Activated CD8-positive, alpha-beta memory T cell treated with anti-CD3 and anti-CD28 coated beads, Interleukin-2, amount 10 ng/mL, durations not matched to agents 7 days and 5 days (primary cell): ENCODE results near the gene NT5M. TPM values are rescaled to one million over a fixed set of nuclear protein-coding genes. Genes with fewer than 3 reads are reported as not detected.
"Not testable (repeated sequence)": the region's sequence is repeated elsewhere in the genome, so short reads cannot be mapped to it uniquely, and the experiment has no call there.

Experiments
- ATAC-seq: fragments of 150-1000 bp; cut with Tn5 transposase; one replicate; pipeline ENCODE4 v1.10.0; 2021; ENCODE audit warnings: moderate library complexity
- CTCF ChIA-PET: fragments of 350-600 bp; sonication (Branson Sonifier 250); formaldehyde crosslinking; loops from one replicate; lab custom pipeline; 2021; ENCODE audit warnings: antibody characterized with exemption; lab: Charles Lee
- DNase-seq: peaks from one replicate; pipeline ENCODE4 v3.0.0-alpha.2; 2020
- H3K27ac Mint-ChIP-seq: one replicate; pipeline ENCODE4 v1.8.0; 2021; ENCODE audit warnings: mild to moderate bottlenecking, mixed read lengths
- H3K27me3 Mint-ChIP-seq: one replicate; pipeline ENCODE4 v1.8.0; 2021; ENCODE audit warnings: mixed read lengths
- H3K36me3 Mint-ChIP-seq: one replicate; pipeline ENCODE4 v1.8.0; 2021; ENCODE audit warnings: mild to moderate bottlenecking, mixed read lengths
- H3K4me1 Mint-ChIP-seq: one replicate; pipeline ENCODE4 v1.8.0; 2021; ENCODE audit warnings: mixed read lengths
- H3K4me3 Mint-ChIP-seq: one replicate; pipeline ENCODE4 v1.8.0; 2021; ENCODE audit warnings: mild to moderate bottlenecking, moderate library complexity, mixed read lengths
- H3K9me3 Mint-ChIP-seq: one replicate; pipeline ENCODE4 v1.8.0; 2022; ENCODE audit warnings: low read depth, mixed read lengths
- total RNA-seq, 2 experiments: library from RNA; stranded (reverse); gene quantifications; one replicate each; pipeline ENCODE4 v1.2.3, GENCODE V29; 2021

The NT5M gene
- total RNA-seq, 2 experiments from 2014 or later, result 6.3 to 12.5 TPM

DNA sequence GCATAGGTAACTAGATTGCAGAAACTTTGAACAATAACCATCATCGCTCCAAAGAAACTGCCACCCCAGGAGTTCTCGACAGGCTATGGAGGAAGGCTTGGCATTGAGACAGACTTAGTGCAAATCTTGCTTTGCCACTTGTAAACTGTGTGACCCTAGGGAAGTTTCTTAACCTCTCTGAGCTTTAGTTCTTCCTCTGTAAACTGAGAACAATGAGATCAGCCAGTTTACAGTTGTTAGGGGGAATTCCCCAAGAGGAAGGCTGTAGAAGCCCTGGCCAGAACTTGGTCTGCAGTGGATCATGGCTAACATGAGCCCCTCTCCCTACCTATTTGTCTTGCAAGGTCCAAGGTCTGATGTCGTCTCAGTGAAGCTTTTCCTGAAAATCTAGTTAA lies 78.9 kb downstream of the NT5M start:
- H3K27me3 Mint-ChIP-seq, result peaks cover 19% of the 10 kb centered on the region
- H3K4me3 Mint-ChIP-seq, result no peak overlapping the region
- H3K4me1 Mint-ChIP-seq, result peaks cover 6% of the 10 kb centered on the region
- no peak overlapping the region for H3K27ac Mint-ChIP-seq
- H3K9me3 Mint-ChIP-seq, result no peaks in the 10 kb centered on the region
- DNase-seq (no peak), ATAC-seq (no peak)
- CTCF ChIA-PET, result interaction anchor here (1.0 to 1.4 kb wide), 3 partner anchors 9 to 115 kb away, joined by 3 read pairs; no protein-coding TSS in a partner anchor
- H3K36me3 Mint-ChIP-seq, result no peaks in the 10 kb centered on the region

DNA sequence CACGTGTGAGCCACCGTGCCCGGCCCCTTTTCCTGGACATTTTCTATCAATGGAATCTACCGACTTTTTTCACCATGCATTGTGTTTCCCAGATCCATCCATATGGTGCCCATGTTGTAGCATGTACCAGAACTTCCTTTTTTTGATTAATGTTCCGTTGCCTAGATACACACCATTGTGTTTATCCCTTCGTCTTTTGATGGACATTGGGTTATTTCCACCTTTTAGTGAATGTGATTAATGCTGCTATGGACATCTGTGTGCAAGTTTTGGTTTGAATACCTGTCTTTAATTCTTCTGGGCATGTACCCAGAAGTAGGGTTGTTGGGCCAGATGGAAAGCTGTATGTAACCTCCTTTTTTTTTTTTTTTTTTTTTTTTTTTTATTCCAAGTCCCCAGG lies 79.8 kb downstream of the NT5M start:
- ATAC-seq (no peak), DNase-seq (no peak)
- H3K27me3 Mint-ChIP-seq, result peaks cover 23% of the 10 kb centered on the region
- CTCF ChIA-PET, result interaction anchor here (1.1 to 1.4 kb wide), 2 partner anchors 9 to 67 kb away, joined by 3 read pairs; no protein-coding TSS in a partner anchor
- H3K4me1 Mint-ChIP-seq, result peaks cover 14% of the 10 kb centered on the region
- no peaks in the 10 kb centered on the region for H3K9me3 Mint-ChIP-seq
- H3K36me3 Mint-ChIP-seq, result no peaks in the 10 kb centered on the region
- H3K27ac Mint-ChIP-seq, result no peak overlapping the region
- H3K4me3 Mint-ChIP-seq, result no peak overlapping the region

DNA sequence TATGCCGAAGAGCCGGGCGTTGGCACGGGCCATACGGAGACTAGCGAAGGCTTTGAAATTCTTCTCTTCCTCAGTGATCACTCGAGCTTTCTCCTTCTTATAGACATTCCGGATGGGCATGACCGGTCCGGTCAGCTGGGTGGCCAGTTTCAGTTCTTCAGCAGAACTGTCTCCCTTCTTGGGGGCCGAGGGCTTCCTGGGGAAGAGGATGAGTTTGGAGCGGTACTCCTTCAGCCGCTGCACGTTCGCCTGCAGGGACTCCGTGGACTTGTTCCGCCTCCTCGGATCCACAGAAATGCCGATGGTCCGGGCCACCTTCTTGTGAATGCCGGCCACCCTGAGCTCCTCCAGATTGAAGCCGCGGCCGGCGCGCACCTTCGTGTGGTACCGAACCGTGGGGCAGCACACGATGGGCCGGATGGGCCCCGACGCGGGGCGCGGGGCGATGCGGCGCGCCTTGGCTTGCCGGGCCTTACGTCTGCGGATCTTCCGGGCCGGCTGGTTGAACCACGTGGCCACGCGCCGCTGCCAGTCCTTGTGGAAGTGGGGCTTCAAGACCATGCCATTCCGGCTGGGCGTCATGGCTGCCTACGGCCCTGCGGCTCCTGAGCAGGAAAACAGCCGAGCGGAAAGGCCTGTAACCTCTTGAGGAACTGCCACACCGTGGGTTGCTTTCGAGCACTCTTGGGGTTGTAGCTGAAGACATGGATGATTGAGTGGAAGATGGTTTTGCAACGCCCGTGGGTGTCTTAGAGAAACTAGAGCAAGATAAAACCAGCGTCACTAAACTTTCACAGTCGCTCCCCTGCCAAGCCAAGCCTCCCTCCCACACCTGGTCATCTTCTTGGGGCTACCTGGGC lies 80.5 kb downstream of the NT5M start:
- CTCF ChIA-PET, H3K4me3 Mint-ChIP-seq, ATAC-seq, H3K9me3 Mint-ChIP-seq, H3K27ac Mint-ChIP-seq, DNase-seq, H3K36me3 Mint-ChIP-seq: not testable (repeated sequence)
- Mint-ChIP-seq H3K27me3 (peaks cover 23% of the 10 kb centered on the region), H3K4me1 (peaks cover 14% of the 10 kb centered on the region)

DNA sequence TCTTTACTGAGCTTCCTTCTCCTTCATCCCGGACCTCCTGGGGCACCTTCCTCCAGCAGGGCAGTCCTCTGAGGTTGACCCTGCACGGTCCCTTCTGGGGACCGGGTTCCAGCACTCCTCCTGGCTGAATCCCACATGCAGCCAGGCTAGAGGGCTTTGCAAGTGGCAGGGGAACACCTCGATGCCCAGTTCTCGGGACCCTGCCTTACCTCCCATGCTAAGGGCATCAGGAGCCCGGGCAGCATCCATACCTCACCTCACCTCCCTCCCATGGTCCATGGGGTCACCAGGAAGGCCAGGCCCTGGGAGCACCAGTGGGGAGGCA lies 81.1 kb downstream of the NT5M start:
- no peak overlapping the region for H3K4me3 Mint-ChIP-seq
- DNase-seq (no peak), ATAC-seq (no peak)
- no peak overlapping the region for H3K27ac Mint-ChIP-seq
- no peaks in the 10 kb centered on the region for H3K36me3 Mint-ChIP-seq
- CTCF ChIA-PET, result no interaction called here
- H3K9me3 Mint-ChIP-seq, result no peaks in the 10 kb centered on the region
- H3K4me1 Mint-ChIP-seq, result peaks cover 16% of the 10 kb centered on the region
- H3K27me3 Mint-ChIP-seq, result peaks cover 23% of the 10 kb centered on the region

DNA sequence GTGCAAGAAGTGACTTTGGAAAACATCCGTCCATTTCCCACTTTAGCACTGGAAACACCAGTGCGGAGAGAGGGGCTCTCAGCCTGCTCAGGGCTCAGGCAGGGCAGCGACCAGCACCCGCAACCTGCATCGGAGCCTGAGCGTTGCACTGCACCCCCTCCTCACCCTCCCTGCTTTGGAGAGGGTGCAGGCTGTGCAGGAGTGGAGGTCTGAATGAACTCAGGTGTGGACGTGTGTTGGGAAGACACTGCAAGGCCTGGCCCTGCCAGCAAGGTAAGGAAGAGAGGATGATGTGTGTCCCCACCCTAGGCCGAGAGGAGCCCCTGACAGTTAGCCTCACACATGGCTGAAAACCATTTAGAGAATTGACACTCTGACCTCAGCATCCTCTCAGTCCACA lies 81.8 kb downstream of the NT5M start:
- Mint-ChIP-seq H3K4me3 (no peak overlapping the region), H3K27ac (no peak overlapping the region), H3K36me3 (no peaks in the 10 kb centered on the region), H3K9me3 (no peaks in the 10 kb centered on the region), H3K27me3 (peaks cover 26% of the 10 kb centered on the region), H3K4me1 (peaks cover 18% of the 10 kb centered on the region)
- ATAC-seq (no peak), DNase-seq (no peak)
- CTCF ChIA-PET, result no interaction called here

DNA sequence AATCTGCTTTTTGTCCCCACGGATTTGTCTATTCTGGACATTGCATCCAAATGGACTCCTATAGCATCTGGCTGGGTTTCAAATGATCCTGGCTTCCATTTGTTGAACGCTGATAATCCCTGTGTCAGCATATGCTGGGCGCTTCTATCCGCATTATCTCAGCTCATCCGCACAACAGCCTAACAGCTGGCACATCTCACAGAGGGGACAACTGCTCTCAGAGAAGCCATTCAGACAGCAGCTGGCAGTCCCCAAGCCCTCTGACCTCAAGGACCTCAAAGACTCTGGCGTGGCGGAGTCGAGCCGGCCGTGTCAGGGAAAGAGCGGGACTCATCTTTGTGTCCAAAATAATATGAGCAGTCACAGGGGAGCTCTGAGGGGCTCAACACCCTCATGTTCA lies 82.3 kb downstream of the NT5M start:
- Mint-ChIP-seq H3K4me1 (peaks cover 20% of the 10 kb centered on the region), H3K36me3 (no peaks in the 10 kb centered on the region), H3K9me3 (no peaks in the 10 kb centered on the region), H3K27ac (no peak overlapping the region), H3K4me3 (no peak overlapping the region), H3K27me3 (peaks cover 27% of the 10 kb centered on the region)
- CTCF ChIA-PET, result no interaction called here
- ATAC-seq, result no peak
- no peak for DNase-seq

DNA sequence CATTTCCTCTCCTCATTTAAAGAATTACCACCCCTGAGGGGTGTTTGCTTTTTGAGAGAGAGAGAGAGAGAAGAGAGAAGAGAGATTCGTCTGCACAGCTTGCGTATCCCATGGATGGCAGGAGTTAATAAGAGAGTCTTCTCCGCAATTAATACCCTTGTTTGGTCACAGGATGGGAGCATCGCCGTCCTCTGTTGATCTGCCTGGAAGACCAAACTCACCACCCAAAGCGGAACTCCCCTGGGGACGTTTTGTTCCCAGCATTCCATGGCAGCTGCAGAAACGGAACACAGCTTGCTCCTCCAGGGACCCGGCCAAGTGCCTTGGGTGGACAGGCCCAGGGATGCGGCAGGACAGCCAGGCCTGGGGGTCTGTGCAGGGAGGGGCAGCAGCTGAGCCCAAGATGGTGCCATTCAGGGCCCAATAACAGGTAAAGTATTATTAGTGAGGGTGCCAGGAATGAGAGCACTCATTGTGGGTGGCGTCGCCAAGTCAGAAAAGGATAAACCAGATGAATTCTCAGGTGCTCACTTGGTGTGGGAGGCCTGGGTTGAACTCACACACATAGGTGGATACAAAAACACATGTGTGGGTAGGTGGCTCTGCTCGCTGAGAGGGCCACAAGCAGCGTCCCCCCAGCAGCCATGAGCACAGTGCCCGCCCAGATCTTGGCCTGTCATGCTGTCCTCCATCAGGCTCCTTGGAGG lies 83.1 kb downstream of the NT5M start:
- Mint-ChIP-seq H3K27ac (no peak overlapping the region), H3K27me3 (peaks cover 26% of the 10 kb centered on the region), H3K36me3 (no peaks in the 10 kb centered on the region), H3K4me3 (no peak overlapping the region), H3K4me1 (peaks cover 23% of the 10 kb centered on the region), H3K9me3 (no peaks in the 10 kb centered on the region)
- no peak for ATAC-seq
- DNase-seq, result no peak
- CTCF ChIA-PET, result no interaction called here

DNA sequence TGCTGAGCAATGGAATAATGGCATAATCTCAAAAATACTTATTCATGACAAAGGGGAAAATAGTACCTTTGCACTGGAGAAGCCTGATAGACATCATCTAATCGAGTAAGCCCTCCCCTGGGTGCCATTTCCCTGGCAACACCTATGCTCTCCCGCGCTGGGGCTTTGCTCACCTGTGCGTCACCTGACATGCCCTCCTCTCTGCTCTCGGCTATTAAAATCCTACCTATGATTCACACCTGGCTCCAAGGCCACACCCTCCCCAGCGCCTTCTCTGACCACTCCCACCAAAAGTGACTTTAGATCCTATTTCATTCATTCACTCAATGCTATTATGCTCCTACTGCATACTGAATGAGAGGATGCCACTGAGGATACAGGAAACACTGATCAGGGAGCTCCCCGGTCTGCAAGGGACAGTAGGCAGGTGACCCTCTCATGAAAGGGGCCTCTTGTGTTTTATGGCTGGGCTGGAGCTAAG lies 83.9 kb downstream of the NT5M start:
- no peaks in the 10 kb centered on the region for H3K36me3 Mint-ChIP-seq
- H3K27me3 Mint-ChIP-seq, result peaks cover 22% of the 10 kb centered on the region
- no peaks in the 10 kb centered on the region for H3K9me3 Mint-ChIP-seq
- DNase-seq (no peak), ATAC-seq (no peak)
- H3K4me1 Mint-ChIP-seq, result peaks cover 27% of the 10 kb centered on the region
- no peak overlapping the region for H3K27ac Mint-ChIP-seq
- no peak overlapping the region for H3K4me3 Mint-ChIP-seq
- CTCF ChIA-PET, result interaction anchor here (1.2 kb wide), 1 partner anchor 110 kb away, joined by 4 read pairs; no protein-coding TSS in a partner anchor

DNA sequence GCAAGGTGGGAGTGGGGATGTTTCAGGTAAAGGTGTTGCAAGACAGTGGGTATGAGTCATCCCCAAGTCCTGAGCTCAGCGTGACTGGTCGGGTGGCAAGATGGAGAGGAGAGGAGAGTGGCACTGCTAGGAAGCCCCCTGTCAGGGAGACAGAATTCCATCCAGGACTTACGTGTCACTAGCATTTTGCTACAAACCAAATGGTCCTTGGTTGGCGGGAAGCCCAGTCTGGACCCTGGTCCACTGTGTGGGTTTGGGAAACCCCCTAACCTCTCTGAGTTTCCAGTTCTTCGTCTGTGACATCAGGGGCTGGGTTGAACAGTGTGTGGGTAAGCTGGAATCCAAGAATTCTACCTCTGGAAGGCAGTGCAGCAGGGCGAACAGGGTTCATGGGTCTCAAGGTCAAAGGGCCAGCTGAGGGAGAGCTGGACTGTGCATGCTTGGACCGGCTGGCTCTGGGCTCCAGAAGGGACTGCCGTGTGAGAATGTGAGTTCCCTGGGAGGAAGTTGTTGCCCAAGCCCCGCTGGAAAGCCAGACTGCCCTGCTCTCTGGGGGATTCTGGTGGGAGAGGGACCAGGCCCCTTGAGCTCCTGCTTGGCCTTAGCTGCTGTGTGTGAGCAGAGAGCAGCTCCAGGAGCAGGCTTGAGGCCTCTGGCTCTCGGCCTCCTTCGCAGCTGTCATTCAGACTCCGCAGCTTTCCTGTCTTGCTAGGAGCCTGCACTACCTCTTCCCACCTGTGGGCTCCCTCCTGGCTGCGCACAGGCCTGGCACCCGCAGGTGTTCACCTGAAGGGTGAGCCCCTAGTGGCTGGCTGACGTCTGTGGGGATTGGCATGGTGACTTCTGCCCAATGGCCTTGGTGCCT lies 84.6 kb downstream of the NT5M start:
- Mint-ChIP-seq H3K27me3 (peaks cover 17% of the 10 kb centered on the region), H3K36me3 (no peaks in the 10 kb centered on the region), H3K9me3 (no peaks in the 10 kb centered on the region), H3K4me1 (peaks cover 30% of the 10 kb centered on the region), H3K4me3 (no peak overlapping the region), H3K27ac (no peak overlapping the region)
- no peak for ATAC-seq
- no peak for DNase-seq
- CTCF ChIA-PET, result interaction anchor here (0.9 to 1.2 kb wide), 2 partner anchors 9 to 109 kb away, joined by 3 to 4 read pairs; no protein-coding TSS in a partner anchor

DNA sequence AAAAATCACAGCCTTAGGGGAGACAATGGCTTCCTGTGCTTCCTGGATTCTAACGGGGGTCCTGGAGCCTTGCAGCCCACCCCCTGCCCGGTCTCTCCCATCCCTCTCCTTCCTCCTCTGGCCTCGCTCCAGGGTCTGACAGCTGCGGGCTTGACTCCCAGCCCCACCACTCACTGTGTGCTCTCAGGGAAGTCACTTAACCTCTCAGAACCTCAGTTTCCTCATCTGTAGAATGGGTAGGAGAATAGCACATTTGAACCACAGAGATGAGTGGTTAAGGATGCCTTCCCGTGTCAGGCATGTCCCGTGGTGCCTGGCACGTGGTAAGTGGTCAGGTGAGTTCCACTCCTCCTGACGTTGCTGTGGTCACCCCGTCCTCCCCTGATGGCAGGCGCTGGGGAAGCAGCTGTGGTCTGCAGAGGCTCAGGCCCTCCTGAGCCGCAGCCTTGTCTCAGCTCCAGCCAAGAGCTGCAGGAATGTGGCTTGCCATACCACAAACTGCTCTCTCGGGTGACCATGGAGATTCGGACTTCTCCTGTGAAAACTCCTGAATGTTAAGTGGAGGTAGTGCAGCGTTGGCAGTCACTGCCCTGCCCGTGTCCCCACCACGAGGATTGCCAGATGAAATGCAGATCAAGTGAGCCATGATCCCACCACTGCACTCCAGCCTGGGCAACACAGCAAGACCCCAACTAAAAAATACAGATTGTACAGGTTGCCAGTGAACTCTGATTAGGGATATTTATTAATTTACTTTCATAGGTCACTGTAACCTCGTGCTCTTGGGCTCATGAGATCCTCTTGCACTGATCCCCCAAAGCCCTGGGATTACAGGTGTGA lies 85.7 kb downstream of the NT5M start:
- Mint-ChIP-seq H3K36me3 (peaks cover 2% of the 10 kb centered on the region), H3K27me3 (peaks cover 21% of the 10 kb centered on the region), H3K9me3 (no peaks in the 10 kb centered on the region), H3K27ac (no peak overlapping the region), H3K4me3 (no peak overlapping the region), H3K4me1 (peaks cover 35% of the 10 kb centered on the region)
- CTCF ChIA-PET, result no interaction called here
- ATAC-seq (no peak), DNase-seq (no peak)

DNA sequence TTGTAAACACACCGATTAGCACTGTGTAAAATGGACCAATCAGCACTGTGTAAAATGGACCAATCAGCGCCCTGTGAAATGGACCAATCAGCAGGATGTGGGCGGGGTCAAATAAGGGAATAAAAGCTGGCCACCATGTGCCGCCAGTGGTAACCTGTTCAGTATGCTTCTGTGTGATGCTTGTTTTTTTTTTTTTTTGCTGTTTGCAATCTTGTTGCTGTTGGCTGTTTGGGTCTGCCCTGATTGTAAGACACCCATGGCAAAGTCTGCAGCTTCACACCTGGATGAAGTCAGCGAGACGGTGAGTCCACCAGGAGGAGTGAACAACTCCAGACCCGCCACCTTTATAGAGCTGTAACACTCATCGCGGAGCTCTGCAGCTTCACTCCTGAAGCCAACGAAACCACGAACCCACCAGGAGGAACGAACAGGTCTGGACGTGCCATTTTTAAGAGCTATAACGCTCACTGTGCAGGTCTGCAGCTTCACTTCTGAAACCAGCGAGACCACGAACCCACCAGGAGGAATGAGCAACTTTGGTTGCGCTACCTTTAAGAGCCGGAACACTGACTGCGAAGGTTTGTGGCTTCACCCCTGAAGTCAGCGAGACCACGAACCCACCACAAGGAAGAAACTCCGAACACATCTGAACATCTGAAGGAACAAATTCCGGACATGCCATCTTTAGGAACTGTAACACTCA lies 88.6 kb downstream of the NT5M start:
- DNase-seq, result peak; percentile 85
- Mint-ChIP-seq H3K4me1 (peaks cover 44% of the 10 kb centered on the region), H3K36me3 (peaks cover 2% of the 10 kb centered on the region), H3K27me3 (peaks cover 30% of the 10 kb centered on the region), H3K27ac (peak overlapping the region; percentile 60), H3K9me3 (no peaks in the 10 kb centered on the region), H3K4me3 (peak overlapping the region; percentile 56)
- ATAC-seq, result peak; percentile 80
- CTCF ChIA-PET, result interaction anchor here (0.6 to 4.5 kb wide), 10 partner anchors 9 to 458 kb away, joined by 3 to 17 read pairs (median 3); partner anchors contain the start of gene RASD1

DNA sequence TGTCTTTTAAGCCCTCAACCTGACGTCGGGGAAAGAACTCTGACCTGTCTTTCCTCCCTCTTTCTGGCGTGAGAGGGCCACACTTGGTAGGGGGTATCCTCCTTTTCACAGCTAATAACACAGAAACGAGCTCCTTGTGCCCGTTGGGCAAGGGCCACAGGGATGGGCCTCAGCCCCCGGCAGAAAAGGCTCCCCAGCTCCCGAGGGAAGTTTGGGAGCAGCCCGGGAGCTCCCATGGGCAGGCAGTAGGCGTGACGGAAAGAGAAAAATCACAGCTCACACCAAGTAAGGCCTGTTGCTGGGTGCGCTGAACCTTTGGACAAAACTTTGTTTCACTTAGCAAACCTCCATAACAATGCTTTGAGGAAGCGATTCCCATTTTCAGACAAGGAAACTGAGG lies 90.8 kb downstream of the NT5M start:
- no peak overlapping the region for H3K27ac Mint-ChIP-seq
- no peak for ATAC-seq
- peaks cover 37% of the 10 kb centered on the region for H3K4me1 Mint-ChIP-seq
- no peak overlapping the region for H3K4me3 Mint-ChIP-seq
- peaks cover 2% of the 10 kb centered on the region for H3K36me3 Mint-ChIP-seq
- DNase-seq, result no peak
- CTCF ChIA-PET, result interaction anchor here (1.2 to 4.5 kb wide), 3 partner anchors 10 to 102 kb away, joined by 3 to 17 read pairs (median 4); partner anchors contain the start of gene RASD1
- no peaks in the 10 kb centered on the region for H3K9me3 Mint-ChIP-seq
- H3K27me3 Mint-ChIP-seq, result peaks cover 37% of the 10 kb centered on the region
